Glutamatergic neuron (in vitro differentiated cells): ENCODE data around the gene STAT4. TPM values are rescaled to one million over a fixed set of nuclear protein-coding genes. Genes with fewer than 3 reads are reported as not detected.
A peak's percentile ranks its signal among the peaks of the same experiment; 100 is the strongest.

Source experiments
- DNase-seq: peaks from one replicate; pipeline ENCODE4 v3.0.0; 2022
- H3K27ac Mint-ChIP-seq: one replicate; pipeline ENCODE4 v1.8.0; 2020; ENCODE audit warnings: mild to moderate bottlenecking, mixed read lengths, inconsistent platforms; ENCODE audit not compliant: unreplicated experiment
- H3K27me3 Mint-ChIP-seq: one replicate; pipeline ENCODE4 v1.8.0; 2020; ENCODE audit warnings: mild to moderate bottlenecking, moderate library complexity, mixed read lengths, inconsistent platforms; ENCODE audit not compliant: unreplicated experiment
- H3K36me3 Mint-ChIP-seq: one replicate; pipeline ENCODE4 v1.8.0; 2020; ENCODE audit warnings: mild to moderate bottlenecking, mixed read lengths, inconsistent platforms; ENCODE audit not compliant: unreplicated experiment
- H3K4me1 Mint-ChIP-seq: one replicate; pipeline ENCODE4 v1.8.0; 2020; ENCODE audit warnings: mild to moderate bottlenecking, low read depth, mixed read lengths, inconsistent platforms; ENCODE audit not compliant: unreplicated experiment
- H3K4me3 Mint-ChIP-seq: one replicate; pipeline ENCODE4 v1.8.0; 2020; ENCODE audit warnings: mild to moderate bottlenecking, mixed read lengths, inconsistent platforms; ENCODE audit not compliant: unreplicated experiment
- H3K9me3 Mint-ChIP-seq: one replicate; pipeline ENCODE4 v1.8.0; 2020; ENCODE audit warnings: mild to moderate bottlenecking, moderate library complexity, mixed read lengths, inconsistent platforms; ENCODE audit not compliant: unreplicated experiment
- total RNA-seq: library from RNA; stranded (reverse); fragmentation: NEBNext Ultra II Directional; extraction: Animal tissue kit (Norgen Biotek cat#: 25700); gene quantifications from one replicate; pipeline ENCODE4 v1.2.1, GENCODE V29; 2021; ENCODE audit not compliant: unreplicated experiment
- TF ChIP-seq, protein P1 (sequence below): fragments of 200-600 bp; sonication (generic); IDR thresholded peaks from one replicate; pipeline ENCODE4 v1.5.0; 2021; ENCODE audit not compliant: partially characterized antibody, unreplicated experiment

The STAT4 gene
- total RNA-seq, 1 donor from 2014 or later, result 0.74 TPM

DNA sequence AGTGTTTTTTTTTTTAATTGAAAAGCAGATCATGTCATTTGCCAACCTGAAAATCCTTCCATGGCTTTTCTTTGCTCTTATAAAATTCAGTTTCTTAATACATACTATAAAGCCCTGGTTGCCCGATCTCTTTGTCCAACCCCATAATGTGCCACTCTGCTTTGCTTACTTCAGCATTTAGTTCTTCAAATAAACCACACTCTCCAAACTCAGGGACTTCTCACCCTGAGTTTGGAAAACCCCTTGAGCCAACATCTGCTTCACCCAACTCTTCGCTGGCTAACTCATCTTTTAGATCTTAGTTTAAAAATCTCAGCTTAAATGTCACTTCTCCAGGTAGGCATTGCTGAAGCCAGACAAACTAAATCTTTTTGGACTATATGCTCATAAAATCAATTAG lies 135.6 kb downstream of the STAT4 start:
- H3K9me3 Mint-ChIP-seq, result no peaks in the 10 kb centered on the region
- H3K27me3 Mint-ChIP-seq, result peaks cover 2% of the 10 kb centered on the region
- no peak overlapping the region for H3K27ac Mint-ChIP-seq
- DNase-seq, result no peak
- H3K4me1 Mint-ChIP-seq, result no peaks in the 10 kb centered on the region
- TF ChIP-seq, protein P1, sequence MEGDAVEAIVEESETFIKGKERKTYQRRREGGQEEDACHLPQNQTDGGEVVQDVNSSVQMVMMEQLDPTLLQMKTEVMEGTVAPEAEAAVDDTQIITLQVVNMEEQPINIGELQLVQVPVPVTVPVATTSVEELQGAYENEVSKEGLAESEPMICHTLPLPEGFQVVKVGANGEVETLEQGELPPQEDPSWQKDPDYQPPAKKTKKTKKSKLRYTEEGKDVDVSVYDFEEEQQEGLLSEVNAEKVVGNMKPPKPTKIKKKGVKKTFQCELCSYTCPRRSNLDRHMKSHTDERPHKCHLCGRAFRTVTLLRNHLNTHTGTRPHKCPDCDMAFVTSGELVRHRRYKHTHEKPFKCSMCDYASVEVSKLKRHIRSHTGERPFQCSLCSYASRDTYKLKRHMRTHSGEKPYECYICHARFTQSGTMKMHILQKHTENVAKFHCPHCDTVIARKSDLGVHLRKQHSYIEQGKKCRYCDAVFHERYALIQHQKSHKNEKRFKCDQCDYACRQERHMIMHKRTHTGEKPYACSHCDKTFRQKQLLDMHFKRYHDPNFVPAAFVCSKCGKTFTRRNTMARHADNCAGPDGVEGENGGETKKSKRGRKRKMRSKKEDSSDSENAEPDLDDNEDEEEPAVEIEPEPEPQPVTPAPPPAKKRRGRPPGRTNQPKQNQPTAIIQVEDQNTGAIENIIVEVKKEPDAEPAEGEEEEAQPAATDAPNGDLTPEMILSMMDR, result no peak
- no peaks in the 10 kb centered on the region for H3K36me3 Mint-ChIP-seq
- no peak overlapping the region for H3K4me3 Mint-ChIP-seq

DNA sequence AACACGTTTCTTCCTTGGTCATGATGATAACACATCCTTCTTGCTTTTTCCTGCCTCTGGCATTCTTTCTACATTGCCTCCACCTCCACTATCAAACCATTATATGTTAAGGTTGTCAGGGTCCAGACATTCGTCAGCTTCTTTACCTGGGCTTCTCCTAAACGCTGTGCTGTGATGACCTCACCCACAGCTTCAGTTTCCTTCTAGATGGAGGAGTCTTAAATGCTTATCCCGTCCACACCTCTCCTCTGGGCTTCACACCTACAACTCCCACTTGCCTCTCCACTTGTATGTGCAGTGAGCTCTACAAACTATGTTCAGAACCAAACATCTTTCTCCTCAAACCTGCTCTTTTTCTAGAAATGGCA lies 136.2 kb downstream of the STAT4 start:
- Mint-ChIP-seq H3K36me3 (no peaks in the 10 kb centered on the region), H3K27ac (no peak overlapping the region), H3K4me1 (no peaks in the 10 kb centered on the region), H3K27me3 (peaks cover 2% of the 10 kb centered on the region), H3K4me3 (no peak overlapping the region), H3K9me3 (no peaks in the 10 kb centered on the region)
- TF ChIP-seq, protein P1, result no peak
- no peak for DNase-seq

- Mint-ChIP-seq H3K4me3 (no peak within 1 kb of the TSS), H3K27me3 (peaks cover 2% of the 10 kb centered on the region), H3K36me3 (no peaks in the 10 kb centered on the region), H3K9me3 (no peaks in the 10 kb centered on the region), H3K4me1 (no peaks in the 10 kb centered on the region), H3K27ac (no peak within 1 kb of the TSS)
- TF ChIP-seq, protein P1, result no peak
- peak; percentile 97 for DNase-seq
Measured at GRCh38 chr2:191013932-191014652, 136.7 kb downstream of the STAT4 start, which contains the start of gene STAT1. Gene STAT1, minus strand, starts transcription at chr2:191014171. Its CDS starts 4,168 bp downstream, at chr2:191010003.

GRCh38 chr2:191013682-191013931 lies 137.2 kb downstream of the STAT4 start:
- Mint-ChIP-seq H3K36me3 (no peaks in the 10 kb centered on the region), H3K9me3 (no peaks in the 10 kb centered on the region), H3K4me3 (no peak overlapping the region), H3K27me3 (peaks cover 2% of the 10 kb centered on the region), H3K4me1 (no peaks in the 10 kb centered on the region), H3K27ac (no peak overlapping the region)
- TF ChIP-seq, protein P1, result no peak
- DNase-seq, result no peak

GRCh38 chr2:191012845-191013681 lies 137.7 kb downstream of the STAT4 start:
- TF ChIP-seq, protein P1, result no peak
- Mint-ChIP-seq H3K4me3 (no peak overlapping the region), H3K27ac (no peak overlapping the region), H3K9me3 (no peaks in the 10 kb centered on the region), H3K36me3 (no peaks in the 10 kb centered on the region), H3K4me1 (no peaks in the 10 kb centered on the region), H3K27me3 (peaks cover 2% of the 10 kb centered on the region)
- DNase-seq, result no peak
